H7 (cell line): ENCODE measurements around the gene TLE1. TPM values are rescaled to one million over a fixed set of nuclear protein-coding genes. Genes with fewer than 3 reads are reported as not detected.
A peak's percentile ranks its signal among the peaks of the same experiment; 100 is the strongest.
"Not testable (repeated sequence)": the region's sequence is repeated elsewhere in the genome, so short reads cannot be mapped to it uniquely, and the experiment has no call there.

ENCODE experiments used
- DNase-seq: peaks from one replicate; pipeline ENCODE4 v3.0.0; 2012
- H3K27me3 ChIP-seq: 2 replicates; pipeline ENCODE4 v1.6.0; 2011; ENCODE audit warnings: mild to moderate bottlenecking, low read length; ENCODE audit not compliant: control insufficient read depth, insufficient read depth
- H3K36me3 ChIP-seq: replicated peaks from 2 replicates; pipeline ENCODE4 v1.5.1; 2011; ENCODE audit warnings: low read length; ENCODE audit not compliant: control insufficient read depth, insufficient read depth
- H3K4me3 ChIP-seq: 2 replicates; pipeline ENCODE4 v1.5.1; 2011; ENCODE audit warnings: low read depth, mild to moderate bottlenecking, control low read depth, low read length, moderate library complexity; ENCODE audit not compliant: insufficient read depth
- total RNA-seq: library from RNA; depleted of rRNA; stranded (reverse); fragments of >200 nt; shearing (Covaris generic); gene quantifications from 2 replicates; pipeline ENCODE4 v1.2.3, GENCODE V29; 2014; rRNA removed

TLE1 gene
- 84.1 and 107 TPM in 2 replicates for total RNA-seq

DNA sequence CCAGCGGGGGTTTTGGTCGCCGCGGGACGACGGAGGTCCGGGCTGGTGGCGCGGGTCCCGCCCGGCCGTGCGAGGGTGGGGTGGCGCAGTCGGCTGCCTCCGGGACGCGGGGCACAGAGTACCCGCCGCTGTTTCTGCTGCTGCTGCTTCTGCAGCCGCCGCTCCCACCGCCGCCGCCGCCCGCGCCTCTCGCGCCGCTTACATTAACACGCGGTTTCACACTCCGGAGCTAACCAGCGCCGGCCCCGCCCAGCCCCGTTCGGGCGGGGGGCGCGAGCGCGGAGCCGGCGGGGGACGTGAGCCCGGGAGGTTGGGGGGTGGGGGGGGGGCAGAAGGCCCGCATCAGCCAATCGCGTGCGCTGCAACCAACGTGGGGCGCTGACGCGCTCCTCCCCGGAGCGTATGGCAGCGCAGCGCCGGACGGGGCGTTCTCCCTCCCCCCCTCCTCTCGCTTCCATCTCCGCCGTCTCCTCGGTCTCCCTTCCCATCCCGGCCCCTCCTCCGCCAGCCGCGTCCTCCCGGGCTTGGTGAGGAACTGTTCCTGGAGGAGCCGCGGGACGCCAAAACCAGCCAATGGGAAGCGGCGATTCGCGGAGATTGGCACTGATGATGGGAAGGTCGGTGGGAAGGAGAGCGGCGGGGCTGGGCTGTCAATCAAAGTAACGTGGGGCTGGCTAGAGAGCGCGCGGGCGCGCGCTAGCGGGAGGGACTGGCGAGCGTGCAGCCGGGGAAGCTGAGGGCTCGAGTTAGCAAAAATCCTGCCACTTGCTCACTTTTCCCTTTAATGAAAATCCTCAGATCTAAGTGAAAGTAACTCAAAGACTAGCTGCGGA, at the start of gene TLE1:
Gene TLE1 (minus strand): TSS at position 205 of the 833 bp plus-strand sequence. CDS start 1,307 bp downstream, outside the sequence.
- H3K36me3 ChIP-seq = peaks cover 3% of the 10 kb centered on the region
- DNase-seq = peak; percentile 98
- peak within 1 kb of the TSS; percentile 97 for H3K4me3 ChIP-seq
- H3K27me3 ChIP-seq = peaks cover 5% of the 10 kb centered on the region

DNA sequence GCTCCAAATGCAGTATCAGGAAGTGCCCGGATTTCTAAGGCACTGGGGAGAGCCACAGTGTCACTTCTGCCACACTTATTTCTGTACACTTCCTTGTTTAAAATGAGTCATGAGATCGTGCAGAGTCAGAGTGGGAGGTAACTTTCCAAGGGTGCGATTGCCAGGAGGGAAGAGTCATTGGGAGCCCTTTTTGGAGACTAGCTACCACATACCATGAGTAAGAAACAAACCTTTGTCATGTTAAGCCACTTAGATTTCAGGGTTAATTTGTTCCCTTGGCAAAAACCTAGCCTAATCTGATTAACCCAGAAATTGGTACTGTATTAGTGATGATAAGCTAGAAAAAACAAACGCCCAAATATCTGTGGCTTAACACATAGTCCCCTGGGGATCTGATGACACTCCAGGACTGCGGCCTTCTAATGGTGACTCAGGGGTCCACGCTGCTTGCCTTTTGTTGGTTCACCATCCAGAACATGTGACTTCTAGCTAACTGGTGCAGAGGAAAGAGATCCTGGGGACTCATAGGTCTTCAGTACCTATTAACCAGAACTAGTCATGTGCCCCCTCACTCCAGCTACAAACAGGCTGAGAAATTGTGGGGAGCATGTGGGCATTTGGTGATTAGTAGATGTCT, 48.6 kb upstream of the TLE1 start:
- no peak overlapping the region for H3K4me3 ChIP-seq
- no peaks in the 10 kb centered on the region for H3K27me3 ChIP-seq
- H3K36me3 ChIP-seq = no peaks in the 10 kb centered on the region
- DNase-seq = no peak

DNA sequence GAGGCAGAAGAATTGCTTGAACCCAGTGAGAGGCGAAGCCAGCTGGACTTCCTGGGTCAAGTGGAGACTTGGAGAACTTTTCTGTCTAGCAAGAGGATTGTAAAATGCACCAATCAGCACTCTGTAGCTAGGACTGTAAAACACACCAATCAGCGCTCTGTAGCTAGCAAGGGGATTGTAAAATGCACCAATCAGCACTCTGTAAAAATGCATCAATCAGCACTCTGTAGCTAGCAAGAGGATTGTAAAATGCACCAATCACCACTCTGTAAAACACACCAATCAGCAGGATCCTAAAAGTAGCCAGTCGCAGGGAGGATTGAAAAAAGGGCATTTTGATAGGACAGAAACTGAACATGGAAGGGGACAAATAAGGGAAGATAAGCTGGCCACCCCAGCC, 41.2 kb upstream of the TLE1 start:
- H3K36me3 ChIP-seq, H3K27me3 ChIP-seq, H3K4me3 ChIP-seq, DNase-seq: not testable (repeated sequence)

DNA sequence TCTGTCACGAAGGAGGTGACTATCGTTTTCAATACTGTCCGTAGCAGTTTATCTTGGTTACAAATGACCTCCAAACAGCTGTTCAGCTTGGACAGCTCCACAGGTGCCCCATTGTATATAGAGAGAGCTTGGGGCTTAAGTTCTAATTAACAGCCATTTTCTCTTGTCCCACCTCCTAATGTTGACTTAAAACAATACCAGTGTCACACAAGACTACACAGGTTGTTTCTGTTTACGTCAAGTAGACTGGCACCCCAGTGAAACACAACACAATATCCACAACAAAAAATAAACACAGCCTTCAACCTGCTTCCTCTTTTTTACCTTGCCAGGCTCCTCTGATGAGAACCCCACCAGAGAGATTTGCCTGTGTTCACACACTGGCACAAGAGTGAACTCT, 39.8 kb upstream of the TLE1 start:
- Histone ChIP-seq H3K27me3 (no peaks in the 10 kb centered on the region), H3K4me3 (no peak overlapping the region), H3K36me3 (no peaks in the 10 kb centered on the region)
- DNase-seq = no peak

DNA sequence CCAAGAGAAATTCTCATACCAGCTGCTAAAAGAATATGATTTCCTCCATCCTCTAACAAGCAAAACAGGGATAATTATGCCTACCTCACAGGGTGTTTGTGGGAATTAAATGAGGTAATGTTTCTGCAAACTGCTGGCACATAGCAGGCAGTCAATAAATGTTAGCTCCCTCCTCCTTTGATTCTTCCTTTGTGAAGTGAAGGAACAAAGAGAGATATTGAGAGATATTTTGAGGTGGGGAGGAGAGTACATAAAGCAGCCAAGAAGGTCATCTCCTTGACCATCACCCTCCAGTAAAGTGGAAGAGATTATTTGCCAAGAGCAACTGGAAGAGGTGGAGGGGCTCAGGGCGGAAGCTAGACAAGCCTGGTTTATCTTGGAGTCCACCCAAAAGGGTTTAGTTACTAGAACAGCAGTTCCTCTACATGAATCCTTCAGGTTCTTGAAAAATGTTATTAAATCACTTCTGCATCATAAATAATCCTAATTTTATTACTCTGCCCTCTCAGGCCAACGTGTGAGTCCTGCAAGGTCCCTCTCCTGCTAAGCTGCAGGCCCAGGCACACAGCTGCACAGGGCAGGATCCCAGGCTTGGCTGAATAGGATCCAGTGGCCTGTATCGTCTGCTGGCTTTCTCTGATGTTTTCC, 35.0 kb upstream of the TLE1 start:
- DNase-seq = no peak
- Histone ChIP-seq H3K4me3 (no peak overlapping the region), H3K36me3 (no peaks in the 10 kb centered on the region), H3K27me3 (no peaks in the 10 kb centered on the region)

DNA sequence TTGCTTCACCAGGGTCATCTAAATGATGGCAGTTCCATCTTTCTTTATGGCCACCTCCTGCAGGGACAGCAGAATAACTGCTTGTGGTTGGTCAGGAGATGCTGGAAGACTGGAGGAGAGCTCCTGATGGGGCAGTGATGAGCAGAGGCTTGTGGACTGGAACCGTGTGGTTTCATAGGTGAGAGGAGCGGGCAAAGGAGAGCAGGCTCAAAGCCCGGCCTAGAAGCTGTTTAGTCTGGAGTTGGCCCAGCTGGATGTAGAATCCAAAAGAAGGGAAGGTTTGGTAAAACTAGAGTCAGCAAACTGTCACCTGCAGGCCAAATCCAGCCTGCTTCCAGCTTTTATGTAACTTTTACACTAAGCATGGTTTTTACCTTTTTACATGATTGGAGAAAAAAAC, 32.9 kb upstream of the TLE1 start:
- Histone ChIP-seq H3K36me3 (no peaks in the 10 kb centered on the region), H3K27me3 (no peaks in the 10 kb centered on the region), H3K4me3 (no peak overlapping the region)
- DNase-seq = no peak

DNA sequence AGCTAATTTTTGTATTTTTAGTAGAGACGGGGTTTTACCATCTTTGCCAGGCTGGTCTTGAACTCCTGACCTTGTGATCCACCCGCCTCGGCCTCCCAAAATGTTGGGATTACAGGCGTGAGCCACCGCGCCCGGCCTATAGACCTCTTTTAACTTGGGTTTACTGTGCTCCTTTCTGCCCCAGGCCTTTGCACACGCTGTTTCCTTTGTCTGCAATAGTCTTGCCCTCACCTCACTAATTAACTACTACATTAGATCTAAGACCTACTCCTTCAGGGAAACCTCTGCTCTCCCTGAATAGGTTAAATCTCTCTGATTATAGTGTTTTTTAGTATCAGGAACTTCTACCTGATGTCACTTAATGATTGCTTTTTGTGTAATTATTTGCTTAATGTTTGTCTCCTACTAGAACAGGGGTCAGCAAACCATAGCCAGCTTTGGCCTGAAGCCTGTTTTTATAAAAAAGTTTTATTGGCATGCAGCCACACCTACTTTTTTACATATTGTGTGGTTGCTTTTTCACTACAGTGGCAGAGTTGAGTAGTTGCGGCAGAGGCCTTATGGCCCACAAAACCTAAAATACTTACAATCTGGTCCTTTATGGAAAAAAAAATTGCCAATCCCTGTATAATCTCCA, 31.2 kb upstream of the TLE1 start:
- Histone ChIP-seq H3K36me3 (no peaks in the 10 kb centered on the region), H3K4me3 (no peak overlapping the region), H3K27me3 (no peaks in the 10 kb centered on the region)
- DNase-seq = no peak

DNA sequence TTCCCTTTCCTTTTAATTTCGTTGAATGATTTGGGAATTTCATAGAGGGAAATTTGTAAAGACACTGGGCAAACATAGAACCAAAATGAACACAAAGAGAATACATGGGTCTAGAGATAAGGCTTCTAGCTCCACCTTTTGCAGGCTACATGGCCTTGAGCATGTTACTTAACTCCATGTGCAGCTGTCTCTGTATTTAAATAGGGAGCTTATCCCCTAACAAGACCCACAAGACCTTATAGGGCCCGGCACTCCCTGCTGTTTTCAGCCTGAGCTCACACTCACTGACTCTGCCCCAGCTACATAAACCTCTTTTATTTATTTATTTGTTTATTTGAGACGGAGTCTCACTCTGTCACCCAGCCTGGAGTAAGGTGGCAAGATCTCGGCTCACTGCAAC, 30.6 kb upstream of the TLE1 start:
- Histone ChIP-seq H3K27me3 (no peaks in the 10 kb centered on the region), H3K36me3 (no peaks in the 10 kb centered on the region), H3K4me3 (no peak overlapping the region)
- no peak for DNase-seq

DNA sequence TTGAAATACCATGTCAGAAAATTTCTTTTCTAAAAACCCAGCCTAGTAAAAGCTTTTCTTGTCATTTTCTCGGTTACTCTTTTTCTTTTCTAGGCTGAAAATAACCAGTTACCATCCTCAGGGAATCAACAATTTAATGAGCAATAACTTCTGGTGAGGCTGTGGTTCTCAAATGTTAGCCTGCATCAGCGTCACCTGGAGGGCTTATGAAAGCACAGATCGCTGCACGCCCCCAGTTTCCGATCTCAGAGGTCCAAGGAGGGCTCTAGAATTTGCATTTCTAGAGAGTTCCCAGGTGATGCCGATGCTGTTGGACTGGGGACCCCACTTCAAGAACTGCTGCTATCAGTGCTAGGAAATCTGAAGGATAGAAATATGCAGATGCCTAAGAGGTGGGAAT, 28.9 kb upstream of the TLE1 start:
- Histone ChIP-seq H3K27me3 (no peaks in the 10 kb centered on the region), H3K36me3 (no peaks in the 10 kb centered on the region)
- DNase-seq = no peak

DNA sequence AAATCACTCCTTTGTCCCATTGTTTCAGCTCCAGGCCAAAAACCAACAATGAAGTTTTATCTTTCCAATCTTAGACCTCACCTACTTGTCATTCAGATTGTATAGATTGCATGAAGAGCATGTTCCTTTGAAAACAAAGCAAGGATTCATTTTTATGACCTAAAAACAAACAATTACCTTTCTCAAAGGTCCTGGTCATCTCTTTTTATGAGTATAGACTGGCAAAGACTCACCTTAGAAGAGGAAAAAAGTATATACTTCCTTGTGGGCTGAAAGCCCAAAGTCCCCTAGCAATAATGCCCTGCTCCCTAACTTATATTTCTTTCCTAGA, 28.4 kb upstream of the TLE1 start:
- no peaks in the 10 kb centered on the region for H3K36me3 ChIP-seq
- H3K27me3 ChIP-seq = no peaks in the 10 kb centered on the region
- DNase-seq = no peak
- no peak overlapping the region for H3K4me3 ChIP-seq

More for the DNA sequence above, 28.9 kb upstream of the TLE1 start:
- H3K4me3 ChIP-seq = no peak overlapping the region

DNA sequence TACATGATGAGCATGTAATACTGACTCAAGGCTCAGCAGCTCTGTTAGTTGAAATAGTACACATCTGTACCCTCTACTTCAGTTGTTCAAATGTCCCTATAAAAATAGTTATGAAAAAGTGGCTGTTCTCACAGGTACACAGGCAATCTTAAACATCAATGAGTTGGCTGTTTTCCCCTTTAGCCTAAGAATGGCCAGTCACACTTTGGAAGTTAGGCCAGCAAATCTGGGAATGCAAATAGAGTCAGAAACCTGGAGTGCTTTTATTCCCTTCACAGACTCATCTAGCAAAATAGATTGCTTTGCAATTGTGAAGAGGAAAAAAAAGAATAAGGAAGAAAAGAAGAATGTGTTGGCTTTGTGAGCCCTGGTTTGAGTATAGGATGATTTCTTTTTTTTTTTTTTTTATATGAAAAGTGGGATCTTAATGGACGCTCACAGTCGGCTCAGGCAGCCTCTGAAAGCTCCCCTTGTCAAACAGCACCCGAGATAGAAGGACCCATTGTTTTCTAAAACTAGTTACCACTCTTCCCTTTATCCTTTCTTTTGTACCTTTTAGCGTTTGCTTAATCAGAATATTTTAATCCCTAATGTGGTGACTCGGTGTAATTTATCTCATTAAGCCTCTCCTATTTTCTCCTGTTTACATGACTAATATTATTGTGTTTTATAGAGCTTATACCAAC, 27.9 kb upstream of the TLE1 start:
- no peak overlapping the region for H3K4me3 ChIP-seq
- no peaks in the 10 kb centered on the region for H3K27me3 ChIP-seq
- H3K36me3 ChIP-seq = no peaks in the 10 kb centered on the region
- DNase-seq = peak; percentile 54

DNA sequence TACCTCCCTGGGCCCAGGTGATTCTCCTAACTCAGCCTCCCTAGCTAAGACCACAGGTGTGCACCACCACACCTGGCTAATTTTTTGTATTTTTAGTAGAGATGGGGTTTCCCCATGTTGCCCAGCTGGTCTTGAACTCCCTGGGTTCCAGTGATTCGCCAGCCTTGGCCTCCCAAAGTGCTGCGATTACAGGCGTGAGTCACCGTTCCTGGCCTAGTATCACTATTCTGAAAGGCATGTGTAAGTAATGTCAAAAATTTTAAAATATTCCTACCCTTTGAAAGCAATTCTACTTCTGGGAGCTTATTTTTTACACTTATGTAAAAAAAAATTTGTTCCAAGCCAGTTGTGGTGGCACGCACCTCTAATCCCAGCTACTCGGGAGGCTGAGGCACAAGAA, 27.1 kb upstream of the TLE1 start:
- Histone ChIP-seq H3K4me3 (no peak overlapping the region), H3K27me3 (no peaks in the 10 kb centered on the region), H3K36me3 (no peaks in the 10 kb centered on the region)
- DNase-seq = no peak

DNA sequence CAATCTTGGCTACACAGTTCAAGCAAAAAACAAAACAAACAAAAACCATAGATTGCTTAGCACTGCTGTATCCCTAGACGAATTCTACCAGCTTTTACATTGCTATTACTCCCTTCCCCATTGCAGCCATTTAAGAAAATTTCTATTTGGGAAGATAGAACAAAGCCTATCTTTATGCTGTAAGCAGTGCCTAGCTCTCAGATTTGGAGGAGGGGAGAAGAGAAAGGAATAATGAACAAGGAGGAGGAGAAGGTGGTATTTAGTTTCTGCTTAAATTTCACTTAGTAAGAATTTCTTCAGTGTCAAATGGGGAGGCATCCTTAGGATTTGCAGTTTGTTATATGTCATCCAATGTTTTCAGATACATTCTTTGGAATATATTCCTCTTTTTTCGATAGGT, 16.2 kb upstream of the TLE1 start:
- DNase-seq = no peak
- Histone ChIP-seq H3K4me3 (no peak overlapping the region), H3K36me3 (no peaks in the 10 kb centered on the region), H3K27me3 (no peaks in the 10 kb centered on the region)

DNA sequence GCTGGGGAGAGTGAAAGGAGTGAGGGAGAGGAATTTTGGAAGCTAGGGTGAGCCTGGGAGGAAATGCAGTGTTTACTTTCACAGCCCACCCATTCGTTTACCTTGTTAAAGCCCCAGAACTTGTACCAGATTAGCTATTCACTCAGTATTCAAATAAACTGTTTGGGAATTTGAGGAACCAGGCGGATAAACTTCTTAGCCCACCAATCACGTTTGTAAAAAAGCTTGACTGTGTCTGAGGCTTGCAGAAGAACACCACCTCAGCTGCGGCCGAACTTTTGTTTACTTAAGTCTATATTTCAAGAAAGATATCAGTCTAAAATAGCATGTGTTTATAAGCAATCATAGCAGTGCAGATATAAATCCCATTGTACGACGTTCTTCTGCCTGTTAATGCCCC, 5.2 kb upstream of the TLE1 start:
- Histone ChIP-seq H3K27me3 (peaks cover 5% of the 10 kb centered on the region), H3K36me3 (no peaks in the 10 kb centered on the region), H3K4me3 (no peak overlapping the region)
- no peak for DNase-seq
